Activated T-cell treated with anti-CD3 and anti-CD28 coated beads, Interleukin-2, amount 50 U/mL, for 4 hours (primary cell): Measurements from ENCODE around the gene NFKBIL1. TPM values are rescaled to one million over a fixed set of nuclear protein-coding genes. Genes with fewer than 3 reads are reported as not detected.
A peak's percentile ranks its signal among the peaks of the same experiment; 100 is the strongest.

ENCODE experiments used
- ATAC-seq, 2 donors: fragments of 200-7000 bp; cut with Tn5 transposase; one replicate each; pipeline ENCODE4 v1.10.0; 2021
- DNase-seq: peaks from one replicate; pipeline ENCODE4 v3.0.0-alpha.2; 2020
- H3K27me3 Mint-ChIP-seq: one replicate; pipeline ENCODE4 v1.8.0; 2021; ENCODE audit warnings: low read depth, mixed read lengths
- H3K36me3 Mint-ChIP-seq: one replicate; pipeline ENCODE4 v1.8.0; 2022; ENCODE audit warnings: mixed read lengths; ENCODE audit not compliant: insufficient read depth
- H3K4me1 Mint-ChIP-seq: one replicate; pipeline ENCODE4 v1.8.0; 2021; ENCODE audit warnings: low read depth, mixed read lengths
- H3K4me3 Mint-ChIP-seq: one replicate; pipeline ENCODE4 v1.8.0; 2021; ENCODE audit warnings: mild to moderate bottlenecking, moderate library complexity, mixed read lengths
- H3K9me3 Mint-ChIP-seq: one replicate; pipeline ENCODE4 v1.8.0; 2021; ENCODE audit warnings: mixed read lengths
- total RNA-seq, 3 donors: library from RNA; stranded (reverse); gene quantifications; one replicate each; pipeline ENCODE4 v1.2.1, GENCODE V29; 2021

NFKBIL1 gene
- total RNA-seq, 3 donors from 2014 or later = 9.3 to 12.8 (median 12.7) TPM

DNA sequence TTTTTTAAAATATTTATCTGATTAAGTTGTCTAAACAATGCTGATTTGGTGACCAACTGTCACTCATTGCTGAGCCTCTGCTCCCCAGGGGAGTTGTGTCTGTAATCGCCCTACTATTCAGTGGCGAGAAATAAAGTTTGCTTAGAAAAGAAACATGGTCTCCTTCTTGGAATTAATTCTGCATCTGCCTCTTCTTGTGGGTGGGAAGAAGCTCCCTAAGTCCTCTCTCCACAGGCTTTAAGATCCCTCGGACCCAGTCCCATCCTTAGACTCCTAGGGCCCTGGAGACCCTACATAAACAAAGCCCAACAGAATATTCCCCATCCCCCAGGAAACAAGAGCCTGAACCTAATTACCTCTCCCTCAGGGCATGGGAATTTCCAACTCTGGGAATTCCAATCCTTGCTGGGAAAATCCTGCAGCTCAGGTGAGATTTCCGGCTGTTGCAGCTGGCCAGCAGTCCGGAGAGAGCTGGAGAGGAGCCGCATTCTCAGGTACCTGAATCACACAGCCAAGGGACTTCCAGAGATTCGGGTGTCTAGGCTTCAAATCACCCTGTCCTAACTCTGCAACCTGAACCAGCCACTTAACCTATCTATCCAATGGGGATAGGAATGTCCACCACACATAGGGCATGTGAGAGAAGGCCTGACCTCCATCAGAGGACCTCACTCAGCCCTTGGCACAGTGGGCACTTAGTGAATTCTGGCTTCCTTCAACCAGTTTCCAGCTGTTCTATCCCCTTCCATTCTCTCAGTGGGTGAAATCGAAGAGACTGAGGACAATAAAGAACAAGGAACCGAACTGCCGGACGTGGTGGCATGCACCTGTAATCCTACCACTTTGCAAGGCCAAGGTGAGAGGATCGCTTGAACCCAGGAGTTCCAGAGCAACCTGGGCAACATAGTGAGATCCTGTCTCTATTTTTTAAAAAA lies 31.0 kb downstream of the NFKBIL1 start:
- Mint-ChIP-seq H3K9me3 (no peaks in the 10 kb centered on the region), H3K27me3 (no peaks in the 10 kb centered on the region), H3K4me1 (peaks cover 66% of the 10 kb centered on the region), H3K36me3 (peaks cover 51% of the 10 kb centered on the region), H3K4me3 (peak overlapping the region; percentile 96)
- ATAC-seq (no peak), DNase-seq (no peak)

DNA sequence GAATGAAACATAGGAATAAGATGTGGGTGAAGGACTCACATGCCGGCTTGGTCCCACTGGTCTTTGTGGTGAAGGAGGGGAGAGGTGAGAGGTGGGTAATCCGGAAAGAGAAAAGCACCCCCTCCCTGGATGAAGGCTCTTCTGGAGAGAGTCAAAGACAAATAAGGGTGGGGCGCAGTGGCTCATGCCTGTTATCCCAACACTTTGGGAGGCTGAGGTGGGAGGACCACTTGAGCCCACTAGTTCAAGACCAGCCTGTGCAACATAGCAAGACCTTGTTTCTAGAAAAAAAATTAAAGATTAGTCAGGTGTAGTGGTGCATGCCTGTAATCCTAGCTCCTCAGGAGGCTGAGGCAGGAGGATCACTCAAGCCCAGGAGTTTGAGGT lies 31.7 kb downstream of the NFKBIL1 start:
- Mint-ChIP-seq H3K4me1 (peaks cover 66% of the 10 kb centered on the region), H3K9me3 (no peaks in the 10 kb centered on the region), H3K27me3 (no peaks in the 10 kb centered on the region), H3K36me3 (peaks cover 46% of the 10 kb centered on the region), H3K4me3 (peak overlapping the region; percentile 96)
- DNase-seq (no peak), ATAC-seq (no peak)

DNA sequence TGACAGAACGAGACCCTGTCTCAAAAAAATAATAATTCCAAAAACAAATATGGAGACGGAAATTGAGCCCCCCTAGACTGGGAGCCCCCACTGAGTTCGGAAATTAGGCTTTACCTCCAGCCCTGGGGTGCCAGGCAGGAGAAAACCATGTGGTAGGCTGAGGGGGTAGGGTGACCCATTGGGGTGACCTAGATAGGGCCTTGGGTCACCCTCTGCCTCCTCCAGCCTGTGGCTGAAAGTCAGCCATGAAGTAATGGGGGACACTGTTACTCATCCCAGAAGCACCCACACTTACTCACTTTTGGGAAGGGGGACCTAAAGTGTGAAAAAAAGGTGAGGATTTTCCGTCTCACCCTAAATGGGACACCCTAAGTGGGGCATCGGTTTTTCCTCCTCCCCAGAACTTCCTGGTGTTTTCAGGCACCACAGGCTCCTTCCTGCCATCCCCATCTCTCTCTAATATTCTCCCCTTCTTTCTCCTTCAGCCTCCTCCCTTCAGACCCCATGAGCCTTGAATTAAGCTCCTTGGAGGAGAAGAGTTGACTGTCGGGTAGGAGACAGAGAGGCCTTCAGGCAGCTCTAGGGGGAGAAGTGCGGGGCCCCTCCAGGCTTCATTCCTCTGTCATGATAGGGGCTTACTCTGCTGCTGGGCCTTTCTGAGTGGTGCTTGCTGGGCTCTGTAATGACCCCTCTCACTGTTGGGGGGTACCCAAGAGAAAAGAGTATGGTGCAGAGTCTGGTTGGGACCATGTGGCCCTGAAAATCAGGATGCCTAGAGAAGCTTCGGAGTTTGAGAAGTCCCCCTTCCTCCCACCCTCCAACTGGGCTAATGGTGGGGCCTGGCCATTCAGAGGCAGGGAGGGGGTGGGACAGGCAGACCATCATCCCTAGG lies 32.4 kb downstream of the NFKBIL1 start:
- Mint-ChIP-seq H3K27me3 (no peaks in the 10 kb centered on the region), H3K9me3 (no peaks in the 10 kb centered on the region), H3K4me1 (peaks cover 66% of the 10 kb centered on the region), H3K4me3 (peak overlapping the region; percentile 96), H3K36me3 (peaks cover 43% of the 10 kb centered on the region)
- ATAC-seq (no peak), DNase-seq (no peak)

DNA sequence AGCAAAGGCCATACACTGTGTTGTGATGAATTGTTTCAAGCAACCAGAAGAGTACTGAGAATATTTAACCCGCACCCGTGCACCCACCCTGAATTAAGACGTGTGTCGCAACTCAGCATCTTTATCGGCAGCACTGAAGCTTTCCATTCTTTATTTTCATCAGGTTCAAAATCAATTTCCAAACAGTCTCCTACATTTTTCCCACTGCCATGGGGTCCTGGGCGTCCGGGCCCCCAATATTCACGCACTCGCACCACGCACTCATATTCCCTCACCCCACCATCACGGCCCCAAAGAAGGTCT lies 33.0 kb downstream of the NFKBIL1 start:
- no peaks in the 10 kb centered on the region for H3K27me3 Mint-ChIP-seq
- peaks cover 42% of the 10 kb centered on the region for H3K36me3 Mint-ChIP-seq
- H3K9me3 Mint-ChIP-seq = no peaks in the 10 kb centered on the region
- peaks cover 66% of the 10 kb centered on the region for H3K4me1 Mint-ChIP-seq
- ATAC-seq (no peak), DNase-seq (no peak)
- H3K4me3 Mint-ChIP-seq = peak overlapping the region; percentile 96

GRCh38 chr6:31580807-31581433 lies 33.5 kb downstream of the NFKBIL1 start:
- Mint-ChIP-seq H3K36me3 (peaks cover 37% of the 10 kb centered on the region), H3K4me3 (peak overlapping the region; percentile 96), H3K27me3 (no peaks in the 10 kb centered on the region), H3K4me1 (peaks cover 69% of the 10 kb centered on the region), H3K9me3 (no peaks in the 10 kb centered on the region)
- ATAC-seq (peak; percentile 77 to 81), DNase-seq (peak; percentile 90)

GRCh38 chr6:31581434-31582229 lies 34.2 kb downstream of the NFKBIL1 start:
- Mint-ChIP-seq H3K36me3 (peaks cover 30% of the 10 kb centered on the region), H3K27me3 (no peaks in the 10 kb centered on the region), H3K9me3 (no peaks in the 10 kb centered on the region), H3K4me1 (peaks cover 76% of the 10 kb centered on the region), H3K4me3 (peak overlapping the region; percentile 96)
- ATAC-seq (peak in 1 of 2 donors; percentile 1), DNase-seq (no peak)

DNA sequence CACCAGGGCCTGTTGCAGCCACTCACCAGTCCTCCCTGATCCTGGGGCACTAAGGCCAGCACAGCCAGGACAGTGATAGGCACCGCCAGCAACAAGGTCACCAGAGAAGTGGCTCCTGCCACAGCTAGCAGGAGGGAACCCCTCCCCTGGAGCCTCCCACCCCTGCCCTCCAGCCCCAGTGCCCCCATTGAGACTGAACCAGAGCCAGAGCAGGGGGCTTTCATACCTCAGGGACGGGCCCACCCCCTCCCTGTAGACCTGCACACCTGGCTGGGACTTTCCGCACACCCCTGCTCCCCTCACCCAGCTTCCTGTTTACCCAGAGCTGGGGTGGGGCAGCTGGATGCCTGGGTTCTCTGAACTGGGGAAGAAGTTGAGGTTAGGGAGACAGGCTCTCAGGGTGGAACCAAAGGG lies 34.8 kb downstream of the NFKBIL1 start, which contains the start of gene LTB:
Gene LTB, minus strand, starts transcription at position 195 of the 414 bp plus-strand sequence. Its CDS starts 7 bp downstream, at position 188.
- Mint-ChIP-seq H3K27me3 (no peaks in the 10 kb centered on the region), H3K36me3 (peaks cover 24% of the 10 kb centered on the region), H3K4me3 (peak within 1 kb of the TSS; percentile 96), H3K9me3 (no peaks in the 10 kb centered on the region), H3K4me1 (peaks cover 78% of the 10 kb centered on the region)
- ATAC-seq (peak; percentile 3 to 13), DNase-seq (peak; percentile 61)

DNA sequence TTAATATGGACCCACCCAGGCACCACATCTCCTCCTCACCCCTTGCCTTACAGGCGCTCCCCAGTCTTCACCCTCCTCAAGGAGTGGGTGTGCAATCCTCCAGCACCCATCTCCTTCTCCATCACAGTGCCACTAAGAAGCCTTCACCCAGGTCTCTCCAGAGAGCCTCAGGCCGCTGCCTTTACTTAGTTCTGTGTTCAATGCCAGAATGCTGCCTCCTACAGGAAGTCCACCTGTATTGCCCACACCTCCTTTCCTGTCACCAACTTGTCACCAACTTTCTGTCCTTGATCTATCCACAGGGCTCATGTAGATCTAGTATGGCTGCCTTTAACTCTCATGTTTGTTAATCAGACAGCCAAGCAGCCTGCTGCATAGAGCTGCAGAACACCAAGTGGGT lies 38.1 kb downstream of the NFKBIL1 start:
- DNase-seq (no peak), ATAC-seq (no peak)
- Mint-ChIP-seq H3K4me1 (peaks cover 77% of the 10 kb centered on the region), H3K9me3 (no peaks in the 10 kb centered on the region), H3K27me3 (no peaks in the 10 kb centered on the region), H3K4me3 (peak overlapping the region; percentile 47), H3K36me3 (peaks cover 10% of the 10 kb centered on the region)

DNA sequence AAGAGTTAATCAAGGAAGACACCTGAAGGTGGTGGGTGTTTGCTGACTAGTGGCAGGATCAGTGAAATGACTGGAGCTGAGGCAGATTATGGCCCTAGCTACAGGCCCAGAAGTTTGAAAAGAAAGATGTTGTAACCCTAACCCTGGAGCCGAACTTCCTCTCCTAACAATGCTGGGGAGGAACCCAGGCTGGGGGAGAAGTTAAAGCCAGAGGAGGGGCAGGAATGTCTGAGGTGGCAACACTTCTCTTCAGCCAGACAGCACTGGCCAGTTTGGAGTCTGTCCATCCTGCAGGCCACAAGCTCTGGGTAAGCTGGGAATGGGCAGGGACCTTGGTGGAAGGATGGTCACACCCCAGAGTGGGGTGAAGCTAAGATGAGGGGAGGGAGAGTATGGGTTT lies 38.6 kb downstream of the NFKBIL1 start, which contains the start of gene LST1:
Gene LST1, plus strand, starts transcription at position 270 of the 400 bp plus-strand sequence. CDS start 1,023 bp downstream, outside the sequence.
- ATAC-seq = no peak

GRCh38 chr6:31586599-31587281 lies 39.3 kb downstream of the NFKBIL1 start:
- Mint-ChIP-seq H3K27me3 (no peaks in the 10 kb centered on the region), H3K9me3 (no peaks in the 10 kb centered on the region), H3K4me1 (peaks cover 76% of the 10 kb centered on the region), H3K36me3 (peaks cover 7% of the 10 kb centered on the region), H3K4me3 (peak overlapping the region; percentile 74)
- DNase-seq (no peak), ATAC-seq (peak in 1 of 2 donors; percentile 16)

More for the DNA sequence above, 38.6 kb downstream of the NFKBIL1 start, which contains the start of gene LST1:
- no peaks in the 10 kb centered on the region for H3K9me3 Mint-ChIP-seq
- peak within 1 kb of the TSS; percentile 74 for H3K4me3 Mint-ChIP-seq
- H3K4me1 Mint-ChIP-seq = peaks cover 76% of the 10 kb centered on the region
- no peaks in the 10 kb centered on the region for H3K27me3 Mint-ChIP-seq
- peaks cover 9% of the 10 kb centered on the region for H3K36me3 Mint-ChIP-seq
- DNase-seq = no peak

- peak; percentile 61 to 67 for ATAC-seq
- Mint-ChIP-seq H3K4me3 (peak overlapping the region; percentile 80), H3K27me3 (no peaks in the 10 kb centered on the region), H3K36me3 (peaks cover 5% of the 10 kb centered on the region), H3K4me1 (peaks cover 73% of the 10 kb centered on the region), H3K9me3 (no peaks in the 10 kb centered on the region)
- DNase-seq = no peak
Measured at GRCh38 chr6:31587791-31588777, 40.7 kb downstream of the NFKBIL1 start.
